ENCODE data around the gene OR5J2.
"Not testable (repeated sequence)": the region's sequence is repeated elsewhere in the genome, so short reads cannot be mapped to it uniquely, and the experiment has no call there.

OR5J2 gene

DNA sequence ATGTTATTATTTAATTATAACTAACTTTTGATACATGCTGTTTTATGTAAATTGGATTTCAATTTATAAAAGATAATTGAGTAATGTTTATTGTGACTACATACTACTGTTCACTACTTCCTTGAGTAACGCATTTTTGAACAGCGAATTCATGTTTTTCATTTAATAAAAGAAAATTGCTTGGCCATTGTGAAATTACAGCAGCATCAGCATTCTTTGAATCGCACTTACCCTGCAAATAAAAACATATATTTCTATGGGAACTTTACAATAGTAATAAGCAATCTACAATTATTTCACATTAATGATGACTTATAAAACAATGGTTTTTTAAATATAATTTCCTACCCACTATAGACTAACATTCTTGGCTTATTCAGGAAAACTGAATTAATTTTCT lies 20.3 kb downstream of the OR5J2 start:
- TF ChIP-seq Cebpa-rat (IDR thresholded peaks at IDR 0.05), result no peak
- no peak overlapping the region for H3K27ac ChIP-seq

DNA sequence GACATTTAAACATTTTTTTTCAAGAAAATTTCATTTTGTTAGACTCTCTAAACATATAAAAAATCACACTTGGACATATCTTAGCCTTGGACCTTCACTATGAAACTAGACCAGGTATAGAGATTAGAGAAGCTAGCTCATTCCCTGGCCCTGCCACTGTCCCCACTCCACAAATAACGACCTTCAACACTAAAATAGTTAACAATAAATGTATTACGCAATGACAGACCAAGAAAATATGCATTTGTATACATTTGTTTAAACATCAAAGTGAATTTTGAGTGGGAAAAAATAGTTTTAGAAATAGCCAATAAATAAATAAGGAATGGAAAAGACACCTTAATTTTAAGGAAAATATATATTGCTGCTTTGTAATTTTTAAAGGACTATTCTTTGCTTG lies 20.9 kb downstream of the OR5J2 start:
- Histone ChIP-seq H3K4me2 (no peak overlapping the region), H3K27ac (no peak overlapping the region), H3K9ac (no peak overlapping the region), H3K4me1 (no peaks in the 10 kb centered on the region), H3K36me3 (no peaks in the 10 kb centered on the region), H3K9me3 (no peaks in the 10 kb centered on the region), H3K27me3 (no peaks in the 10 kb centered on the region), H3K4me3 (no peak overlapping the region), H4K20me1 (no peaks in the 10 kb centered on the region)
- TF ChIP-seq Cebpa-rat (IDR thresholded peaks at IDR 0.05), result no peak

More for the DNA sequence above, 20.3 kb downstream of the OR5J2 start:
- Histone ChIP-seq H3K36me3 (no peaks in the 10 kb centered on the region), H4K20me1 (no peaks in the 10 kb centered on the region), H3K4me1 (no peaks in the 10 kb centered on the region), H3K4me3 (no peak overlapping the region), H3K9ac (no peak overlapping the region), H3K9me3 (no peaks in the 10 kb centered on the region), H3K27me3 (no peaks in the 10 kb centered on the region), H3K4me2 (no peak overlapping the region)

DNA sequence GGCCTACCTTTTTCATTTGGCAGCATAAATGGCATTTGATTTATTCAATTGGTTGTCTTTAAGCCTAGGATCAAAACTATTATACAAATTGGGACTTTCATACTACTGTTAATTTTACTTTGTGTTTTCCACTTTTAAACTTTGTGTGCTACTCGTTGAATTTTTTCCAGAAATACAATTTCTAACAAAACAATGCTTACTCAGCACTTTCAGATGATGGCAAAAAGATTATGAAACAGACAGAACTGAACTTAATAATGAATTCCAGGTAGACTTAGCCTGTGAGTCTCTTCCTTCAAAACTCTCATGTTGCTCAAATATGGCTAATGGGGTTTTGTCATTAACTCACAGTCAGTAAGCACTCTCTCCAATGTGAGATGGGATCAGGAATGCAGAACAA lies 31.4 kb downstream of the OR5J2 start:
- no peaks in the 10 kb centered on the region for H3K27me3 ChIP-seq
- H3K9me3 ChIP-seq, result no peaks in the 10 kb centered on the region
- no peaks in the 10 kb centered on the region for H3K36me3 ChIP-seq
- H3K4me3 ChIP-seq, result no peak overlapping the region
- no peak for TF ChIP-seq Cebpa-rat (IDR thresholded peaks at IDR 0.05)
- no peaks in the 10 kb centered on the region for H4K20me1 ChIP-seq
- H3K27ac ChIP-seq, result no peak overlapping the region
- H3K9ac ChIP-seq, result no peak overlapping the region
- H3K4me1 ChIP-seq, result no peaks in the 10 kb centered on the region
- H3K4me2 ChIP-seq, result no peak overlapping the region

DNA sequence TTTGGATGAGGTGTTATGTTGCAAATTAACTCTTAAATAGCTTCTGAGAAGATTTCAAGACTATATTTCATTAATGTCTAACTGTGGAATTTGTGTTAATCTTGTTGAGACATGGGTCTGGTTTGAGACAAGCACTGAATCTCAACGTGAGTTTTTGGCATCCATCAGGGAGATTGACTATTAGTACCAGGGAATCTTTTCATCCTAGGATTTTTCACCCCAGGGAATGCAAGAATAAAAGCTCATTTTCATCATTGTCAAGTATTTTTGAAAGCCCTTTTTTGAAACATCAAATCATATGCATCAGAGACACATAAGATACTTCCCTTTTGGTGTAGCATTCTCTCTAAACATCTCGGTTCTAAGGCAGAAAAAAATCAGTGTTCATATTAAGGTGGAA lies 38.1 kb downstream of the OR5J2 start:
- peaks cover 8% of the 10 kb centered on the region for H3K9me3 ChIP-seq
- H3K4me3 ChIP-seq, result no peak overlapping the region
- H4K20me1 ChIP-seq, result no peaks in the 10 kb centered on the region
- no peaks in the 10 kb centered on the region for H3K27me3 ChIP-seq
- no peak overlapping the region for H3K9ac ChIP-seq
- no peaks in the 10 kb centered on the region for H3K4me1 ChIP-seq
- no peak overlapping the region for H3K4me2 ChIP-seq
- no peak overlapping the region for H3K27ac ChIP-seq
- H3K36me3 ChIP-seq, result no peaks in the 10 kb centered on the region
- no peak for TF ChIP-seq Cebpa-rat (IDR thresholded peaks at IDR 0.05)

DNA sequence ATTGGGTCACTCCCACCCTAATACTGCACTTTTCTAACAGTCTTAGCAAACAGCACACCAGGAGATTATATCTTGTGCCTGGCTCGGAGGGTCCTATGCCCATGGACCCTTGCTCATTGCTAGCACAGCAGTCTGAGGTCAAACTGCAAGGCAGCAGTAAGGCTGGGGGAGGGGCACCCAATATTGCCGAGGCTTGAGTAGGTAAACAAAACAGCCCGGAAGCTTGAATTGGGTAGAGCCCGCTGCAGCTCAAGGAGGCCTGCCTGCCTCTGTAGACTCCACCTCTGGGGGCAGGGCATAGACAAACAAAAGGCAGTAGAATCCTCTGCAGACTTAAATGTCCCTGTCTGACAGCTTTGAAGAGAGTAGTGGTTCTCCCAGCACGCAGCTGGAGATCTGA lies 43.3 kb downstream of the OR5J2 start:
- H3K36me3 ChIP-seq, H3K4me3 ChIP-seq, H3K27me3 ChIP-seq, H4K20me1 ChIP-seq, H3K4me2 ChIP-seq, H3K9me3 ChIP-seq, H3K9ac ChIP-seq, H3K27ac ChIP-seq, H3K4me1 ChIP-seq: not testable (repeated sequence)
